ENCODE measurements around the gene NFKB1.

- no peak for TF ChIP-seq POLR2A (IDR thresholded peaks at IDR 0.05)
- no peak for TF ChIP-seq CTCF (IDR thresholded peaks at IDR 0.05)
- no peak for TF ChIP-seq EP300 (IDR thresholded peaks at IDR 0.05)
Observed at GRCh38 chr4:102565696-102566095, 64.5 kb downstream of the NFKB1 start.
